Erythroblast (primary cell): ENCODE results near the gene SLC38A1.

ENCODE experiments used
- GATA1 ChIP-seq: IDR thresholded peaks from 2 replicates; pipeline ENCODE4 v1.6.1; 2011; ENCODE audit warnings: low read depth, mild to moderate bottlenecking, control low read depth, low read length, moderate library complexity
- POLR2A ChIP-seq: IDR thresholded peaks from 2 replicates; pipeline ENCODE4 v1.6.1; 2011; ENCODE audit warnings: mild to moderate bottlenecking, low read length

- TF ChIP-seq POLR2A (no peak), GATA1 (no peak)
These were observed 30.0 kb downstream of the SLC38A1 start for GRCh38 chr12:46238821-46239220.
